H9 (cell line): Measurements from ENCODE around the gene RFFL. TPM values are rescaled to one million over a fixed set of nuclear protein-coding genes. Genes with fewer than 3 reads are reported as not detected.

Experiments
- DNase-seq: peaks from one replicate; pipeline ENCODE4 v3.0.0-alpha.2; 2017
- H2AFZ ChIP-seq: one replicate; pipeline ENCODE4 v1.6.1; 2013; ENCODE audit warnings: mild to moderate bottlenecking, low read length, control low read depth, moderate library complexity
- H2AK5ac ChIP-seq: 2 replicates; pipeline ENCODE4 v1.6.1; 2013; ENCODE audit warnings: low read length, control low read depth, mixed read lengths; ENCODE audit not compliant: insufficient read length
- H2BK120ac ChIP-seq: one replicate; pipeline ENCODE4 v1.6.1; 2013; ENCODE audit warnings: low read depth, mild to moderate bottlenecking, low read length, control low read depth, inconsistent platforms; ENCODE audit not compliant: poor library complexity, severe bottlenecking
- H2BK12ac ChIP-seq: 2 replicates; pipeline ENCODE4 v1.6.1; 2013; ENCODE audit warnings: low read length, control low read depth, mixed read lengths, low read depth; ENCODE audit not compliant: insufficient read length
- H2BK15ac ChIP-seq: 2 replicates; pipeline ENCODE4 v1.6.1; 2013; ENCODE audit warnings: low read depth, low read length, control low read depth
- H2BK20ac ChIP-seq: one replicate; pipeline ENCODE4 v1.6.1; 2013; ENCODE audit warnings: low read depth, mild to moderate bottlenecking, low read length, control low read depth, inconsistent platforms; ENCODE audit not compliant: poor library complexity, severe bottlenecking
- H2BK5ac ChIP-seq: 2 replicates; pipeline ENCODE4 v1.6.1; 2013; ENCODE audit warnings: low read length, control low read depth, mixed read lengths; ENCODE audit not compliant: insufficient read length
- H3K14ac ChIP-seq: 2 replicates; pipeline ENCODE4 v1.6.1; 2013; ENCODE audit warnings: low read length, control low read depth; ENCODE audit not compliant: insufficient read depth
- H3K18ac ChIP-seq: 2 replicates; pipeline ENCODE4 v1.6.1; 2013; ENCODE audit warnings: low read depth, mild to moderate bottlenecking, mixed read lengths, low read length, control low read depth; ENCODE audit not compliant: insufficient read length
- H3K23ac ChIP-seq: 2 replicates; pipeline ENCODE4 v1.6.1; 2013; ENCODE audit warnings: low read length, control low read depth, mixed read lengths, low read depth; ENCODE audit not compliant: insufficient read length
- H3K23me2 ChIP-seq: 2 replicates; pipeline ENCODE4 v1.6.1; 2013; ENCODE audit warnings: low read depth, mild to moderate bottlenecking, mixed read lengths, low read length, control low read depth; ENCODE audit not compliant: insufficient read length, poor library complexity, severe bottlenecking
- H3K27ac ChIP-seq: 2 replicates; pipeline ENCODE4 v1.5.1; 2013; ENCODE audit warnings: low read length, control low read depth, mixed read lengths, low read depth; ENCODE audit not compliant: insufficient read length
- H3K27me3 ChIP-seq: 2 replicates; pipeline ENCODE4 v1.6.1; 2013; ENCODE audit warnings: low read length, control low read depth, inconsistent platforms; ENCODE audit not compliant: insufficient read depth
- H3K4ac ChIP-seq: 2 replicates; pipeline ENCODE4 v1.6.1; 2013; ENCODE audit warnings: low read depth, mild to moderate bottlenecking, control low read depth, inconsistent platforms, low read length, moderate library complexity
- H3K4me1 ChIP-seq: 2 replicates; pipeline ENCODE4 v1.6.1; 2013; ENCODE audit warnings: low read length, control low read depth, inconsistent platforms; ENCODE audit not compliant: insufficient read depth
- H3K4me2 ChIP-seq: 2 replicates; pipeline ENCODE4 v1.6.1; 2013; ENCODE audit warnings: low read length, control low read depth, mixed read lengths; ENCODE audit not compliant: insufficient read length, insufficient read depth
- H3K56ac ChIP-seq: 2 replicates; pipeline ENCODE4 v1.6.1; 2013; ENCODE audit warnings: low read depth, mild to moderate bottlenecking, mixed read lengths, low read length, control low read depth; ENCODE audit not compliant: insufficient read length
- H3K79me1 ChIP-seq: 2 replicates; pipeline ENCODE4 v1.6.1; 2013; ENCODE audit warnings: low read depth, mild to moderate bottlenecking, moderate library complexity, low read length, control low read depth, inconsistent platforms; ENCODE audit not compliant: insufficient read depth, poor library complexity, severe bottlenecking
- H3K79me2 ChIP-seq: 2 replicates; pipeline ENCODE4 v1.6.1; 2013; ENCODE audit warnings: low read length, control low read depth, inconsistent platforms; ENCODE audit not compliant: insufficient read depth
- H3K9ac ChIP-seq: 2 replicates; pipeline ENCODE4 v1.6.1; 2013; ENCODE audit warnings: low read length, control low read depth, mixed read lengths; ENCODE audit not compliant: insufficient read length; ENCODE audit errors: extremely low read depth
- H3K9me3 ChIP-seq: one replicate; pipeline ENCODE4 v1.6.1; 2013; ENCODE audit warnings: low read depth, low read length, inconsistent platforms; ENCODE audit not compliant: control insufficient read depth
- H3T11ph ChIP-seq: one replicate; pipeline ENCODE4 v1.6.1; 2013; ENCODE audit warnings: mild to moderate bottlenecking, low read length, control low read depth, inconsistent platforms
- H4K20me1 ChIP-seq: one replicate; pipeline ENCODE4 v1.6.1; 2013; ENCODE audit not compliant: control insufficient read depth, insufficient read length, insufficient read depth
- H4K5ac ChIP-seq: 2 replicates; pipeline ENCODE4 v1.6.1; 2013; ENCODE audit warnings: low read depth, mild to moderate bottlenecking, mixed read lengths, low read length, control low read depth; ENCODE audit not compliant: insufficient read length
- H4K8ac ChIP-seq: replicated peaks from 2 replicates; pipeline ENCODE4 v1.6.1; 2013; ENCODE audit warnings: low read length, control low read depth, mixed read lengths, low read depth; ENCODE audit not compliant: insufficient read length
- H4K91ac ChIP-seq: 2 replicates; pipeline ENCODE4 v1.6.1; 2013; ENCODE audit warnings: low read depth, mild to moderate bottlenecking, moderate library complexity, mixed read lengths, low read length, control low read depth; ENCODE audit not compliant: insufficient read length
- H3K27ac Mint-ChIP-seq, 3 experiments: 2 replicates in 2 of 3; 3 replicates in 1 of 3; pipeline ENCODE4 v1.8.0; 2020 to 2021; ENCODE audit warnings: mixed read lengths in 3 of 3, mild to moderate bottlenecking in 1 of 3, moderate library complexity in 1 of 3
- H3K27me3 Mint-ChIP-seq: 2 replicates; pipeline ENCODE4 v1.8.0; 2021; ENCODE audit warnings: low read depth, mild to moderate bottlenecking, moderate library complexity, mixed read lengths
- H3K36me3 Mint-ChIP-seq, 3 experiments: 2 replicates in 2 of 3; 3 replicates in 1 of 3; pipeline ENCODE4 v1.8.0; 2020 to 2021; ENCODE audit warnings: low read depth in 3 of 3, mixed read lengths in 3 of 3; ENCODE audit not compliant: insufficient read depth in 1 of 3
- H3K4me1 Mint-ChIP-seq, 2 experiments: 2 replicates each; pipeline ENCODE4 v1.8.0; 2020; ENCODE audit warnings: mixed read lengths in 2 of 2
- H3K4me3 Mint-ChIP-seq, 2 experiments: 2 replicates in 1 of 2; 3 replicates in 1 of 2; pipeline ENCODE4 v1.8.0; 2020 to 2021; ENCODE audit warnings: mild to moderate bottlenecking in 2 of 2, mixed read lengths in 2 of 2, moderate library complexity in 1 of 2
- H3K9me3 Mint-ChIP-seq, 2 experiments: 2 replicates in 1 of 2; 3 replicates in 1 of 2; pipeline ENCODE4 v1.8.0; 2020; ENCODE audit warnings: mild to moderate bottlenecking in 2 of 2, mixed read lengths in 2 of 2, moderate library complexity in 1 of 2
- CTCF ChIP-seq: fragments of 200-600 bp; sonication (generic); conservative IDR thresholded peaks from 3 replicates; pipeline ENCODE4 v1.8.0; 2021; ENCODE audit warnings: antibody characterized with exemption, mild to moderate bottlenecking
- WGBS: extraction: QIAGEN DNeasy Blood & Tissue Kit; methylation state at CpG from one replicate; pipeline ENCODE4 v1.1.7; 2013; ENCODE audit warnings: missing lambda C conversion rate, low lambda C conversion rate, mixed read lengths; ENCODE audit not compliant: insufficient read length; ENCODE audit errors: extremely low coverage; 5-methylcytosine and 5-hydroxymethylcytosine counted together
- total RNA-seq: library from RNA; stranded (reverse); gene quantifications from 2 replicates; pipeline ENCODE4 v1.2.1, GENCODE V29; 2021

The RFFL gene
- total RNA-seq, 1 experiment from 2014 or later, result 21.1 TPM

GRCh38 chr17:35089586-35090296 lies 26.2 kb upstream of the RFFL start:
- H2BK15ac ChIP-seq, result no peak overlapping the region
- Mint-ChIP-seq H3K36me3 (peaks cover 0 to 2% (median 0%) of the 10 kb centered on the region in 3 experiments; a peak in 1 of 7 replicates), H3K4me1 (peaks cover 43% of the 10 kb centered on the region in 2 experiments), H3K4me3 (peak overlapping the region; percentile 79 to 81), H3K27me3 (no peaks in the 10 kb centered on the region; the same call in 1 of the 2 replicates), H3K27ac (peak overlapping the region in 1 of 3 experiments; percentile 85; a peak in 3 of 7 replicates), H3K9me3 (no peaks in the 10 kb centered on the region)
- no peak overlapping the region for H3K56ac ChIP-seq
- H3K4ac ChIP-seq, result no peak overlapping the region
- peak overlapping the region; percentile 9 for H3K18ac ChIP-seq
- no peak overlapping the region for H4K8ac ChIP-seq
- no peak overlapping the region for H3T11ph ChIP-seq
- H3K4me1 ChIP-seq, result peaks cover 5% of the 10 kb centered on the region; the same call in 1 of the 2 replicates
- H3K23ac ChIP-seq, result no peak overlapping the region
- no peaks in the 10 kb centered on the region for H4K20me1 ChIP-seq
- no peaks in the 10 kb centered on the region; the same call in 1 of the 2 replicates for H3K79me2 ChIP-seq
- no peak overlapping the region for H4K91ac ChIP-seq
- H2AK5ac ChIP-seq, result no peak overlapping the region
- peak overlapping the region; percentile 12 for H2AFZ ChIP-seq
- H3K14ac ChIP-seq, result no peak overlapping the region
- no CpG with 5 or more reads among the region's 22 CpGs for WGBS
- no peak overlapping the region for H3K27ac ChIP-seq
- H3K4me2 ChIP-seq, result peak overlapping the region; percentile 73
- TF ChIP-seq CTCF, result peak; percentile 49; the same call in 2 of the 3 replicates
- H3K9me3 ChIP-seq, result no peaks in the 10 kb centered on the region
- peaks cover 15% of the 10 kb centered on the region for H3K23me2 ChIP-seq
- no peak overlapping the region for H2BK12ac ChIP-seq
- no peak overlapping the region for H2BK120ac ChIP-seq
- H2BK20ac ChIP-seq, result no peak overlapping the region
- DNase-seq, result peak; percentile 78
- H3K79me1 ChIP-seq, result no peaks in the 10 kb centered on the region
- H3K27me3 ChIP-seq, result no peaks in the 10 kb centered on the region
- no peak overlapping the region for H2BK5ac ChIP-seq
- no peak overlapping the region for H4K5ac ChIP-seq
- peak overlapping the region; percentile 1 for H3K9ac ChIP-seq
